ENCODE measurements around the gene LINGO1.

LINGO1 gene

GRCh38 chr15:77613814-77614213, 18.9 kb downstream of the LINGO1 start:
- DNase-seq, result no peak

GRCh38 chr15:77612958-77613601, 19.6 kb downstream of the LINGO1 start:
- no peak for DNase-seq

GRCh38 chr15:77611767-77612166, 20.9 kb downstream of the LINGO1 start:
- no peak for DNase-seq

GRCh38 chr15:77610731-77611130, 22.0 kb downstream of the LINGO1 start:
- DNase-seq, result no peak

- DNase-seq, result no peak
These were observed 23.2 kb downstream of the LINGO1 start for GRCh38 chr15:77609558-77609957.

GRCh38 chr15:77608774-77609173, 23.9 kb downstream of the LINGO1 start:
- no peak for DNase-seq

- DNase-seq, result no peak
These were observed 24.8 kb downstream of the LINGO1 start for GRCh38 chr15:77607894-77608261.

- no peak for DNase-seq
These were observed 25.4 kb downstream of the LINGO1 start for GRCh38 chr15:77607111-77607893.

GRCh38 chr15:77606142-77607034, 26.3 kb downstream of the LINGO1 start:
- DNase-seq, result no peak

- DNase-seq, result no peak
These were observed 27.2 kb downstream of the LINGO1 start for GRCh38 chr15:77605547-77605946.

- no peak for DNase-seq
These were observed 27.7 kb downstream of the LINGO1 start for GRCh38 chr15:77604973-77605372.

- no peak for DNase-seq
These were observed 28.9 kb downstream of the LINGO1 start for GRCh38 chr15:77603611-77604336.

- DNase-seq, result no peak
These were observed 29.9 kb downstream of the LINGO1 start for GRCh38 chr15:77602800-77603199.

- DNase-seq, result peak; percentile 31
These were observed 32.8 kb downstream of the LINGO1 start for GRCh38 chr15:77599899-77600298.

GRCh38 chr15:77599357-77599756, 33.4 kb downstream of the LINGO1 start:
- DNase-seq, result no peak

- DNase-seq, result no peak
These were observed 34.1 kb downstream of the LINGO1 start for GRCh38 chr15:77598644-77599043.

- no peak for DNase-seq
These were observed 34.8 kb downstream of the LINGO1 start for GRCh38 chr15:77597804-77598453.

GRCh38 chr15:77596821-77597803, 35.6 kb downstream of the LINGO1 start:
- no peak for DNase-seq

GRCh38 chr15:77595231-77595630, 37.5 kb downstream of the LINGO1 start:
- no peak for DNase-seq

- DNase-seq, result no peak
These were observed 40.0 kb downstream of the LINGO1 start for GRCh38 chr15:77592758-77593157.
